Measurements from ENCODE around the gene TAS1R1. TPM values are rescaled to one million over a fixed set of nuclear protein-coding genes. Genes with fewer than 3 reads are reported as not detected.

TAS1R1 gene
- total and polyA plus RNA-seq, 9 of the 15 experiments (the other 6 are each of a cell fraction or from before 2014, with no cell fraction given): 0.06 TPM; not detected in 8

GRCh38 chr1:6523566-6523965 lies 31.5 kb upstream of the TAS1R1 start (continued):
- TF ChIP-seq TEAD1 (CRISPR knock-in tag; IDR thresholded peaks at IDR 0.05) (peak in 1 of 2 experiments; percentile 93; a peak in 2 of 4 replicates), DACH1 (IDR thresholded peaks at IDR 0.05; ENCODE audit: partially characterized antibody) (peak; percentile 31), U2AF2 (optimal IDR thresholded peaks at IDR 0.05; ENCODE audit: low read depth, low read length) (no peak), JUND (IDR thresholded peaks at IDR 0.05; ENCODE audit: borderline replicate concordance, low read depth, low read length) (0 out of 2 replicates have a peak, but pooled peaks have one; percentile 36), JUND (tag; IDR thresholded peaks at IDR 0.05; ENCODE audit: borderline replicate concordance, low read depth, low read length) (no peak), POLR2AphosphoS5 (IDR thresholded peaks at IDR 0.05; ENCODE audit: control insufficient read depth, insufficient read depth, low read depth, low read length) (peak; percentile 49; the same call in 1 of the 2 replicates), MBD1 (CRISPR knock-in tag; IDR thresholded peaks at IDR 0.05) (peak; percentile 61; the same call in 1 of the 2 replicates), CTCFL (IDR thresholded peaks at IDR 0.05; ENCODE audit: borderline replicate concordance, insufficient read depth, low read depth, low read length, poor library complexity, severe bottlenecking) (peak; percentile 47), BHLHE40 (IDR thresholded peaks at IDR 0.05; ENCODE audit: low read length) (0 out of 2 replicates have a peak, but pooled peaks have one; percentile 36), ZZZ3 (IDR thresholded peaks at IDR 0.05) (peak; percentile 82; the same call in 1 of the 2 replicates), JUNB (CRISPR knock-in tag; conservative IDR thresholded peaks at IDR 0.05) (no peak), HMGXB4 (CRISPR knock-in tag; IDR thresholded peaks at IDR 0.05) (no peak), USF1 (CRISPR knock-in tag; IDR thresholded peaks at IDR 0.05) (peak; percentile 77), TEAD4 (IDR thresholded peaks at IDR 0.05; ENCODE audit: low read length) (peak; percentile 72), TEAD4 (CRISPR knock-in tag; IDR thresholded peaks at IDR 0.05; ENCODE audit: borderline replicate concordance) (no peak), ETV5 (CRISPR knock-in tag; IDR thresholded peaks at IDR 0.05; ENCODE audit: low read depth) (no peak), ESRRA (IDR thresholded peaks at IDR 0.05; ENCODE audit: borderline replicate concordance, low read depth) (peak; percentile 47; the same call in 1 of the 2 replicates), ZFX (CRISPR knock-in tag; IDR thresholded peaks at IDR 0.05) (peak; percentile 79), TEAD2 (tag; IDR thresholded peaks at IDR 0.05) (peak; percentile 59; the same call in 1 of the 2 replicates), GATA2 (CRISPR knock-in tag; IDR thresholded peaks at IDR 0.05) (0 out of 2 replicates have a peak, but pooled peaks have one; percentile 22), ZNF263 (CRISPR knock-in tag; IDR thresholded peaks at IDR 0.05; ENCODE audit: borderline replicate concordance) (0 out of 2 replicates have a peak, but pooled peaks have one; percentile 34), RAD21 (CRISPR knock-in tag; conservative IDR thresholded peaks at IDR 0.05 in 1 of 2, IDR thresholded peaks at IDR 0.05 in 1 of 2) (peak; percentile 14 to 72; a peak in 3 of 4 replicates)
